ENCODE results near the gene SAMD14. TPM values are rescaled to one million over a fixed set of nuclear protein-coding genes. Genes with fewer than 3 reads are reported as not detected.

Gene SAMD14
- total RNA-seq, 1 donor from 2014 or later = 8.7 TPM

- H3K4me1 Mint-ChIP-seq = peaks cover 23% of the 10 kb centered on the region
- H3K36me3 Mint-ChIP-seq = no peaks in the 10 kb centered on the region
- Histone ChIP-seq H3K36me3 (no peaks in the 10 kb centered on the region), H3K9me3 (ENCODE audit: low read depth) (no peaks in the 10 kb centered on the region), H3K79me2 (ENCODE audit: low read depth) (no peaks in the 10 kb centered on the region), H3F3A (ENCODE audit: low read depth) (peaks cover 13% of the 10 kb centered on the region), H3K27me3 (peaks cover 30% of the 10 kb centered on the region), H2AFZ (replicated peaks) (no peak overlapping the region), H3K4me2 (no peak overlapping the region), H3K4me3 (no peak overlapping the region), H3K4me1 (peaks cover 4% of the 10 kb centered on the region), H3K9ac (no peak overlapping the region), H3K27ac (no peak overlapping the region), H4K20me1 (ENCODE audit: low read depth) (peaks cover 4% of the 10 kb centered on the region)
- no peak for TF ChIP-seq EZH2phosphoT487 (IDR thresholded peaks at IDR 0.05)
- TF ChIP-seq EZH2 (IDR thresholded peaks at IDR 0.05) = no peak
- TF ChIP-seq CTCF (IDR thresholded peaks at IDR 0.05) = no peak
- no peaks in the 10 kb centered on the region for H3K9me3 Mint-ChIP-seq
- peak overlapping the region; percentile 53 for H3K27ac Mint-ChIP-seq
- no peak for DNase-seq (ENCODE audit: low spot score)
- H3K4me3 Mint-ChIP-seq = no peak overlapping the region
- peaks cover 14% of the 10 kb centered on the region for H3K27me3 Mint-ChIP-seq (ENCODE audit: insufficient read depth, low read depth)
These were observed 68.8 kb downstream of the SAMD14 start for GRCh38 chr17:50060951-50061712.

Other genes starting within 250 kb of the SAMD14 start
- gene DLX4, start 161.0 kb downstream of the SAMD14 start, total RNA-seq (ENCODE audit: low replicate concordance) = 0.53 TPM in 1 of 2 replicates, not detected in the other
- gene DLX3, start 134.9 kb downstream of the SAMD14 start, total RNA-seq (ENCODE audit: low replicate concordance) = 0.04 and 0.87 TPM in 2 replicates
- gene ITGA3, start 74.0 kb downstream of the SAMD14 start, total RNA-seq (ENCODE audit: low replicate concordance) = 7.7 and 11.9 TPM in 2 replicates
- gene PDK2, start 34.8 kb downstream of the SAMD14 start, total RNA-seq (ENCODE audit: low replicate concordance) = 12.6 and 17.3 TPM in 2 replicates
- gene PPP1R9B, start 20.5 kb upstream of the SAMD14 start, total RNA-seq (ENCODE audit: low replicate concordance) = 12.0 and 31.4 TPM in 2 replicates
- 1.5 TPM in 1 of 2 replicates, not detected in the other for gene SGCA, start 35.8 kb upstream of the SAMD14 start, total RNA-seq (ENCODE audit: low replicate concordance)
- gene COL1A1, start 71.5 kb upstream of the SAMD14 start, total RNA-seq (ENCODE audit: low replicate concordance) = 1.1 and 4.2 TPM in 2 replicates
- 1.8 and 4.4 TPM in 2 replicates for gene TMEM92, start 144.3 kb upstream of the SAMD14 start, total RNA-seq (ENCODE audit: low replicate concordance)
- 12.2 and 33.0 TPM in 2 replicates for gene XYLT2, start 216.0 kb upstream of the SAMD14 start, total RNA-seq (ENCODE audit: low replicate concordance)
- gene MRPL27, start 243.0 kb upstream of the SAMD14 start, total RNA-seq (ENCODE audit: low replicate concordance) = 39.1 and 50.4 TPM in 2 replicates
- 26.6 and 31.3 TPM in 2 replicates for gene EME1, start 243.1 kb upstream of the SAMD14 start, total RNA-seq (ENCODE audit: low replicate concordance)